DND-41 (cell line): ENCODE measurements around the gene NFATC3.

Source experiments
- EZH2 ChIP-seq: IDR thresholded peaks from 3 replicates; pipeline ENCODE4 v1.6.1; 2012; ENCODE audit warnings: borderline replicate concordance, low read depth, mild to moderate bottlenecking, moderate library complexity, low read length, inconsistent platforms; ENCODE audit not compliant: severe bottlenecking
- TF ChIP-seq, protein P1 (sequence below): IDR thresholded peaks from 2 replicates; pipeline ENCODE4 v1.5.1; 2012; ENCODE audit warnings: borderline replicate concordance, low read length, moderate library complexity, mild to moderate bottlenecking; ENCODE audit not compliant: poor library complexity, severe bottlenecking; ENCODE audit errors: extremely low read depth

DNA sequence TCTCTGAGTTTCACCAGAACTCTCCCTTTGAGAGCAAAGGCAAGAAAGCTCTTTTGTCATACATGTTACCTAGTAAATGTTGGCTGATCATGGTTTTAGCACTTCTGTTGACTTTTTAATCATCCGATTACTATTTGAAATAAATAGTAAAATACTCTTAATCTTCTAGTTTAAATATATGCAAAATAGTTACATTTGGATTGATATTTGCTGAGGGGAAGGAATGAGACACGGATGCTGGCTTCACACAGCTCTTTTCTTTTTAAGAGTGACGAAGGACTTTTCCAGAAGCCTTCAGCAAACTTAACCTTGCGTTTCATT lies 9.4 kb downstream of the NFATC3 start:
- TF ChIP-seq, protein P1, sequence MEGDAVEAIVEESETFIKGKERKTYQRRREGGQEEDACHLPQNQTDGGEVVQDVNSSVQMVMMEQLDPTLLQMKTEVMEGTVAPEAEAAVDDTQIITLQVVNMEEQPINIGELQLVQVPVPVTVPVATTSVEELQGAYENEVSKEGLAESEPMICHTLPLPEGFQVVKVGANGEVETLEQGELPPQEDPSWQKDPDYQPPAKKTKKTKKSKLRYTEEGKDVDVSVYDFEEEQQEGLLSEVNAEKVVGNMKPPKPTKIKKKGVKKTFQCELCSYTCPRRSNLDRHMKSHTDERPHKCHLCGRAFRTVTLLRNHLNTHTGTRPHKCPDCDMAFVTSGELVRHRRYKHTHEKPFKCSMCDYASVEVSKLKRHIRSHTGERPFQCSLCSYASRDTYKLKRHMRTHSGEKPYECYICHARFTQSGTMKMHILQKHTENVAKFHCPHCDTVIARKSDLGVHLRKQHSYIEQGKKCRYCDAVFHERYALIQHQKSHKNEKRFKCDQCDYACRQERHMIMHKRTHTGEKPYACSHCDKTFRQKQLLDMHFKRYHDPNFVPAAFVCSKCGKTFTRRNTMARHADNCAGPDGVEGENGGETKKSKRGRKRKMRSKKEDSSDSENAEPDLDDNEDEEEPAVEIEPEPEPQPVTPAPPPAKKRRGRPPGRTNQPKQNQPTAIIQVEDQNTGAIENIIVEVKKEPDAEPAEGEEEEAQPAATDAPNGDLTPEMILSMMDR = no peak
- no peak for TF ChIP-seq EZH2
